Femur (tissue), 1 donor: ENCODE data around the gene MAEA.
"Not testable (repeated sequence)": the region's sequence is repeated elsewhere in the genome, so short reads cannot be mapped to it uniquely, and the experiment has no call there.

ENCODE experiments used
- DNase-seq: peaks from one replicate; pipeline ENCODE4 v3.0.0-alpha.2; 2017

MAEA gene

GRCh38 chr4:1285151-1285789 lies 4.4 kb upstream of the MAEA start:
- DNase-seq: no peak

GRCh38 chr4:1285790-1286553 lies 3.7 kb upstream of the MAEA start:
- DNase-seq: no peak

DNA sequence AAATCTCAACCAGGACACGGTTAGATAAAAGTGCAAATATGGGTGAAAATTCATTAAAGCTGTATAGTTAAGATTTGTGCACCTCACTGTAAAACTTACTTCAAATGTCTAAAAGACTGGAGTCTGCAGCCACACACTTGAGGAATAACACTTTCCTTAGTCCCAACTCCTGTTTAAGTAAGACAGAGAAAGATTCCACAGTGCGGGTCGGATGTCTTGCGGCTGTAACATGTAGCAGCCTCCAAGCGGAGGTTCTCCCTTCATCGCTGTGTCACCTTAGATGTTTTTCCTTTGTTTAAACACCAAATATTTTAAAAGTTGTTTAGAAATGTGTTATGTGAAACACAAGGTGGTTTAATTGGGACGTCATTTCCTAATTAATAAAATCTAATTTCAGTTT lies 905 bp upstream of the MAEA start:
- no peak for DNase-seq

DNA sequence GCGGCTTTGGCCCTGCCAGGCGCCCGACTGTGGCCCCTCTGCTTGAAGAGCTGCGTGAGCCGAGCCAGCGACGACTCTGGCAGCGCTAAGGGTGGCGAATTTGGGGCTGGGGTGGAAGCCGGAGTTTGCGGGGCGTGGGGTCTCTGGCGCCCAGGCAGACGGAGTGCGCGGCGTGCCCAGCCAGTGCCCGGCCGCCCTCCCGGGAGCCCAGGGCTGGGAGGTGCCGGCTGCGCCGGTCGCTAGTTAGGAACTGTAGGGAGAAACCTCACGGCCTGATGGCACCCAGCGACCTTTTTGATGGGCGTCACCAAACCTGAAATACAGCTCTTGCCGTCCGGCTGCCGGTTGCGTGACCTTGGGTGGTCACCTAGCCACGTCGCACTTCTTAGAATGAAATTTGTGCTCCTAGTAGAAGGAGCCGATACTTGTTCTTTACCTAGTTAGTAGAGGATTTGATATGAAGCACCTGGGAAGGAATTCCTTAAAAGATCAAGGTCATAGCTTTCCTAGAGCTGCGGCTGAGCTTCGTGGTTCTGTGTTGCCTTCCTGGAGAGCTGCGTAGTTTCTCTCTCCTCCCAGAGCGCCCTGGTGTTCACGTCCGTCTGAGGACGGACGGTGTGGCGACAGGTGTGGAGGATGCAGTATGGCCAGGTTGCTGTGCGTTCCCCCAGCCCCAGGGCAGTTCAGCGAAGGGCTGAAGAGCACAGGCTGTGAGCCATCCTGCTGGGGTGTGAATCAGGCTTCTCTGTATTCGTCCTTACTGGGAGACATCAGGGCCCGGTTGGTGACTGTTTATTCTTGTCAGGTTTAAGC lies 680 bp downstream of the MAEA start:
- DNase-seq: no peak

DNA sequence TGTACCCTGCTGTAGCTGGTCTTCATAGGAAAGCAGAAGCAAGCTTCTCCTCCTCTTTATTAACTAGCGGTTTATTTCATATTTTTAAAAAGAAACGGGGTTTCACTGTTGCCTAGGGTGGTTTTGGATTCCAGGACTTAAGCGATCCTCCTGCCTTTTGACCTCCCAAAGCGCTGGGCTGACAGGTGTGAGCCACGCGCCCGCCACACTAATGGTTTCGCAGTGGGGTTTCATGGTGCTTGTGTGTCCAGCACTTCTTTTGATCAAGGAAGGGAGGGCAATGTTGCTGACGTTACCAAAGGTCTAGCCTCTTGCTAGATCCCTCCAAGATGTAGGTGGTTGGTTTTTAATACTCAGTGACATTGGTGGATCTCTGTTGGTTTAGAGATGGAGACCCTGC lies 1.4 kb downstream of the MAEA start:
- DNase-seq: no peak

DNA sequence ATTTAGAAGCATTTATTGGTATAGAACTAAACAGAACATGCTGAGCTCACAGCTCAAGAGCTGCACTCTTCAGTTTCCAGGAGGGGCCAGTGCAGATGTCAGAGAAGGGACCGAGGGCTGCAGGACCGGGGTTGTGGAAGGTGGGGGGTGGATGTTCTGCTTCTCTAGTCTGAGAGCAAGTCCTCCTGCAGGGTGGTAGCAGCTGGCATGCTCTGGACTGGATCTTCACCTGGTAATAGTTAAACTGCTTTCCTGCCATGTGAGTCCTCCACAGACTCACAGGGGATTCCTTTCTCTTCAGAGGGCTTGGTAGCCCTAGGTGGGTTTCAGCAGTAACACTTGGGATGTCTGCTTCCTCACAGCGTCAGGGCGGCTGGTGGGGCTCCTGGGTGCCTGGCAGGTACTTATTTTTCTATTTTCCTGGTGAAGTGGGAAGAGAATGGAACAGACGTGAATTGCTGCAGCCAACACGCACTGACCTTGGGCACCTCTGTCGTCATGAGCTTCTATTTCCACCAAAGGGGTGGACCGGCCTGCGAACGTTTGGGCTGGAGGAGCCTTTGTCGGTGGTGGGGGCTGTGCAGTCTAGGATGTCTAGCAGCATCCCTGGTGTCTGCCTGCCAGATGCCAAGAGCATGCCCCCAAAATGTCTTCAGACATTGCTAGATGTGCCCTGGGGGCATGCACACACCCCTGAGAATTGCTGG lies 2.5 kb downstream of the MAEA start:
- no peak for DNase-seq

DNA sequence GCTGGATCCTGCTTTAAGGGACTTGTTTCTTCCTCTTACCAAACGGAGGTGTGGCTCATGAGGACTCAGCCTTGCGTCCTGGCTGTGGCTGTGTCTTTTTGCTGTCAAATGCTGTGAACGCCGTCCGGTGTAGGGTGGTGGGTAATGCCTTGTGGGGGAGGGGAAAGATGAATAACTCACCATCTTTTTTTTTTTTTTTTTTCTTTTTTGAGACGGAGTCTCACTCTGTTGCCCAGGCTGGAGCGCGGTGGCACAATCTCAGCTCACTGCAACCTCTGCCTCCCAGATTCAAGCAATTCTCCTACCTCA lies 3.0 kb downstream of the MAEA start:
- DNase-seq: not testable (repeated sequence)

GRCh38 chr4:1293531-1293941 lies 3.8 kb downstream of the MAEA start:
- no peak for DNase-seq

- DNase-seq: no peak
These were observed 4.3 kb downstream of the MAEA start for GRCh38 chr4:1293991-1294390.

GRCh38 chr4:1294424-1294823 lies 4.7 kb downstream of the MAEA start:
- DNase-seq: no peak

DNA sequence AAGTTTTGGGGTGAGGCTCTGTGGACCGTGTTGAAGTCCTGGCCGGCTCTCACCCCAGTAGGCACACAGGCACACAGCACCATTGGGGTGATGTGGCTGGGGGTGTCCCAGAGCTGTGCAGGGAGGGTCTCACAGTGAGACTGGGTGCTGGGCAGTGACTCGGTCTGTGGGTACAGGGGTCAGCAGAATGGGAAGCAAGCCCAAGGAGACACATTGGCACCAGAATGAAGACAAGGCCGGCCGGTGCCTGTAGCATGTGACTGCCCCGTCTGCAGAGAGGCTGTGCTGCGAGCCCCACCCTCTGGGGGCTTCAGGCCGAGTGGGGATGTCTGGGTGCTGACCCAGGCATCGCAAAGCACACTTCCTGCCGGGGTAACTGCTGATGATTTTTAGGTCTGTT lies 5.2 kb downstream of the MAEA start:
- DNase-seq: no peak

GRCh38 chr4:1295405-1296055 lies 5.8 kb downstream of the MAEA start:
- DNase-seq: no peak

- DNase-seq: no peak
These were observed 6.8 kb downstream of the MAEA start for GRCh38 chr4:1296324-1297022.

DNA sequence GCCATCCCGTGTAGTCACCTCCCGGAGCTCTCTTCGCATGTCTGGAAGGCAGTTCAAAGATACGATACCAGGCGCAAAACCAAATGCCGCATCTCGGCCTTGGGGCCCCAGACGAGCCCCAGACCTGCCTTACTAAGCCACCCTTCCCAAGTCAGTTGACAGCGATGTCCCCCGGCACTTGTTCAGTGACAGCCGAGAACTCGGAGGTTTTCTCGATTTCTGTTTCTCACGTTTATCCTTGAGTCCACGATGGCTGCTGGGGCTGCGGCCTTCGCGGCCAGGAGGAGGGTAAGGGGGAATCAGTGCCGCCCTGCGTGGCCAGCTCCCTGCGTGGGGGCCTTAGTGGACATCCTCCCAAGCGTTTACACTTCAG lies 7.3 kb downstream of the MAEA start:
- no peak for DNase-seq

GRCh38 chr4:1297456-1298325 lies 8.0 kb downstream of the MAEA start:
- no peak for DNase-seq

- DNase-seq: no peak
These were observed 8.8 kb downstream of the MAEA start for GRCh38 chr4:1298461-1298860.

DNA sequence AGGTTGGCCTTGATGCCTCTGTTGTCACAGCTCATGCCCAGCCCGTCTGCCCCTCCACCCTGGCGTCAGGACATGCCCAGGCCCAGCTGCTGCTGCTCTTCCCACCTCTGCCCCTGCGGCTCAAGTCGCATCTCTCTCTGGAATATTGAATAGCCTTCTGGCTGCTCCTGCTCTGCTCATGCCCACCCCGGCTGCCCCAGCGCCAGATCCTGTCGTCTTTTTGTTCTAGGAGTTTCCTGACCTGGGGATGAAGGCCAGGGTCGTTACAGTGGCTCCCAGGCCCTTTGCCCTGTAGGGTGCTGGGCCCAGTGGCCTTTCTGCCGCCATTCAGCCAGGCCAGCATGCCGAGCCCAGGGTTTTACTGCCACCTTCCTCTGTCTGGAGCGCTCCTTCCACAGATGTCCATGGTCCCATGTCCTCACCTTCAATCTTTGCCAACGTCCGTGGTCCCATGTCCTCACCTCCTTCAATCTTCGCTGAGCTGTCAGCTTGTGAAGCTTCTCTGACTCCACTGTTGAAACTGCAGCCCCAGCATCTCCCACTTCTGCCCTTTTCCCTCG lies 9.7 kb downstream of the MAEA start:
- DNase-seq: no peak

- DNase-seq: peak; percentile 70
These were observed 11.1 kb downstream of the MAEA start for GRCh38 chr4:1300466-1301455.

DNA sequence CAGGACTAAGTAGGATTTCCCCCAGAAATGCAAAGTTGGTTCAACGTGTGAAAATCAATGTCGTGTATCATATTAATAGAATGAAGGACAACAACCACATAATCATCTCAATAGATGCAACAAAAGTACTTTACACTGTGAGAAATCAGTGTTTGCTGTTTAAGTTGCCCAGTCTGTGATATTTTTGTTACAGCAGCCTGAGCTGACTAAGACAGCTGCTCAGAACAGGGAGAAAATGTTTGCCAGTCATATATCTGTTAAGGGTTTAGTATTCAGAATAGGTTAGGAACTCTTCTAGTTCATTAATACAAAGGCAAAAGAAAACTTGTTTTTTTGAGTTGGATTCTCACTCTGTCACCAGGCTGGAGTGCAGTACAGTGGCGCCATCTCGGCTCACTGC lies 12.5 kb downstream of the MAEA start:
- DNase-seq: no peak

DNA sequence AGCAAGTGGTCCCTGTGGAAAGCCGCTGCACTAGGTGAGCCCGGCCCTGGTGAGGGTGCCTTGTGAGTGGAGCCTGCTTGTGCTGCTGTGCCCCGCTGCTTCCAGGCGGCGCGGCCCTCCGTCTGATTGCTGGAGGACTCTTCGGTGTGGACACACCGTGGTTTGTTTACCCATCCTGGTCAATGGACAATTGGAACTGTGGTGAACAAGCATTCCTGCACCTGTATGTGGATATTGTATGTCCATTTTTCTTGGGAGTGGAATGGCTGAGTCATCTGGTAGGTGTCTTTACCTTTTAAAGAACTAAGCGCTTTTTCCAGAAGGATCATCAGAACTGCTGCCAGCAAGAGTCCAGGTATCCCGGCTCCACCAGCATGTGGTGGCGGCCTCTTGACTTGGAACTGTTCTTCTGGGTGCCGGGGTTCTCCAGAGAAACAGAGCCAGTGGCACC lies 15.6 kb downstream of the MAEA start:
- no peak for DNase-seq
